Heart right ventricle (tissue), 16 donors: Measurements from ENCODE around the gene GADD45B. TPM values are rescaled to one million over a fixed set of nuclear protein-coding genes. Genes with fewer than 3 reads are reported as not detected.
"Not testable (repeated sequence)": the region's sequence is repeated elsewhere in the genome, so short reads cannot be mapped to it uniquely, and the experiment has no call there.

ENCODE experiments used
- ATAC-seq, 8 donors: fragments of 200-7000 bp; cut with Tn5 transposase; one replicate each; pipeline ENCODE4 v1.9.1; 2020; ENCODE audit warnings: mild to moderate bottlenecking in 8 of 8, moderate library complexity in 8 of 8, moderate number of reproducible peaks in 1 of 8
- DNase-seq, 2 donors: peaks; one replicate each; pipeline ENCODE4 v3.0.0-alpha.2; 2020
- H3K27ac ChIP-seq, 10 donors: fragments of 200-600 bp; sonication (generic) in 2 of 10; one replicate each; pipeline versions ENCODE4 v1.5.0 to v1.8.0; 2020 to 2022; ENCODE audit warnings: mild to moderate bottlenecking in 3 of 10
- H3K27me3 ChIP-seq, 7 donors: fragments of 200-600 bp; one replicate each; pipeline ENCODE4 v1.8.0; 2021 to 2022; ENCODE audit warnings: mild to moderate bottlenecking in 2 of 7
- H3K36me3 ChIP-seq, 9 donors: fragments of 200-600 bp; sonication (generic) in 1 of 9; one replicate each; pipeline versions ENCODE4 v1.5.0 to v1.8.0; 2020 to 2022; ENCODE audit warnings: mild to moderate bottlenecking in 2 of 9
- H3K4me1 ChIP-seq, 9 donors: fragments of 200-600 bp; sonication (generic) in 1 of 9; one replicate each; pipeline versions ENCODE4 v1.5.0 to v1.8.0; 2020 to 2022; ENCODE audit warnings: mild to moderate bottlenecking in 4 of 9
- H3K4me3 ChIP-seq, 10 donors: fragments of 200-600 bp; sonication (generic) in 2 of 10; one replicate each; pipeline versions ENCODE4 v1.5.0 to v1.8.0; 2020 to 2022; ENCODE audit warnings: mild to moderate bottlenecking in 7 of 10, moderate library complexity in 2 of 10
- H3K9me3 ChIP-seq, 11 donors: fragments of 200-600 bp in 10 of 11; sonication (generic) in 2 of 11; one replicate each; pipeline versions ENCODE4 v1.5.0 to v1.8.0; 2013 to 2022; ENCODE audit warnings: mild to moderate bottlenecking in 2 of 11, control low read depth in 1 of 11, moderate library complexity in 1 of 11
- CTCF ChIP-seq, 9 donors: fragments of 200-600 bp; sonication (generic) in 2 of 9; IDR thresholded peaks; one replicate each; pipeline versions ENCODE4 v1.5.0 to v1.8.0; 2021 to 2022; ENCODE audit warnings: antibody characterized with exemption in 9 of 9, mild to moderate bottlenecking in 5 of 9, moderate library complexity in 1 of 9
- WGBS, 2 donors: extraction: QIAGEN DNeasy Blood & Tissue Kit; methylation state at CpG; one replicate each; pipeline ENCODE4 v1.1.7; 2013; ENCODE audit warnings: inconsistent platforms in 1 of 2; 5-methylcytosine and 5-hydroxymethylcytosine counted together
- intact Hi-C, 10 donors: fragments of 100-400 bp; cut with DNase I; formaldehyde crosslinking; loops; one replicate each; pipeline versions ENCODE4 v1.11.1 to v1.14.2; 2022
- polyA plus RNA-seq, 2 donors: library from polyadenylated mRNA; stranded (reverse); fragments of 200-250 nt; gene quantifications; one replicate each; pipeline ENCODE4 v1.2.3, GENCODE V29; 2013
- total RNA-seq, 10 donors: library from RNA; stranded (reverse); fragmentation: NEBNext Ultra II Directional in 3 of 10; extraction: Animal tissue kit (Norgen Biotek cat#: 25700) in 3 of 10; gene quantifications; one replicate each; pipeline versions ENCODE4 v1.2.1 to v1.2.4, GENCODE V29; 2021 to 2023
- donor health status: Arrhythmogenic right ventricular cardiomyopathy.
- donor health status: ischemic (EF 13 %, LVEDD 7.1; RV severe dilation, severe dysfunction).
- donor health status: healthy with polysubstance abuse.
- donor health status: DM: no; HTN: yes; CAD: no.
- donor health status: DM: no; HTN: no; CAD: no.
- donor health status: ischemic (EF 25% LVEDD 6.9; RV normal size, moderate dysfunction).
- donor health status: ischemic (EF 25% LVEDD 5.7; RV mildly dilated, moderate dysfunction).
- donor health status: healthy.
- donor health status: DM: yes; HTN: yes; CAD: no.
- donor health status: Ischemic cardiomyopathy.
- donor health status: ischemic (EF 35%, LVEDD 5.7; RV mildly dilated, moderate dysfunction).
- donor health status: nonischemic (EF 11% LVEDD 7.7; RV severe dilation, severe dysfunction).
- donor health status: DM: yes; HTN: yes; CAD: no.
- donor health status: PGD.
- donor health status: ischemic (EF 29% LVEDD 5.4; RV normal size, mild dysfunction).
- donor health status: nonischemic (EF 23%, LVEDD 6.1; RV moderate dilation, normal function).

GADD45B gene
- total and polyA plus RNA-seq, 12 donors, result 19.6 to 297 (median 37.8) TPM

- no peaks in the 10 kb centered on the region for H3K36me3 ChIP-seq
- intact Hi-C loops, result loop anchor here in 1 of 10 donors (10.0 kb wide), 1 partner anchor 290 kb away; no protein-coding TSS in a partner anchor
- peaks cover 2 to 22% (median 18%) of the 10 kb centered on the region in 9 donors for H3K4me1 ChIP-seq
- WGBS, 2 donors, result 61 to 73% methylated on average over 5 of the region's 5 CpGs
- no peak for TF ChIP-seq CTCF (IDR thresholded peaks at IDR 0.05)
- ATAC-seq (no peak), DNase-seq (no peak)
- H3K4me3 ChIP-seq, result no peak overlapping the region
- H3K9me3 ChIP-seq, result no peaks in the 10 kb centered on the region
- no peaks in the 10 kb centered on the region for H3K27me3 ChIP-seq
- H3K27ac ChIP-seq, result no peak overlapping the region
Observed at GRCh38 chr19:2464389-2464788, 11.5 kb upstream of the GADD45B start.

GRCh38 chr19:2468596-2468995, 7.3 kb upstream of the GADD45B start:
- DNase-seq (no peak), ATAC-seq (no peak)
- Histone ChIP-seq H3K27me3 (no peaks in the 10 kb centered on the region), H3K9me3 (no peaks in the 10 kb centered on the region), H3K4me1 (peaks cover 0 to 5% (median 0%) of the 10 kb centered on the region in 9 donors), H3K27ac (no peak overlapping the region), H3K4me3 (no peak overlapping the region), H3K36me3 (no peaks in the 10 kb centered on the region)
- 74 to 76% methylated on average over 12 of the region's 12 CpGs for WGBS, 2 donors
- intact Hi-C loops, result loop anchor here in 1 of 10 donors (10.0 kb wide), 1 partner anchor 286 kb away; no protein-coding TSS in a partner anchor
- TF ChIP-seq CTCF (IDR thresholded peaks at IDR 0.05), result no peak

- intact Hi-C loops, result loop anchor here in 1 of 10 donors (10.0 kb wide), 1 partner anchor 285 kb away; no protein-coding TSS in a partner anchor
- ATAC-seq (peak in 2 of 8 donors; percentile 27 to 63), DNase-seq (no peak)
- TF ChIP-seq CTCF (IDR thresholded peaks at IDR 0.05), result no peak
- no peaks in the 10 kb centered on the region for H3K9me3 ChIP-seq
- H3K4me3 ChIP-seq, result no peak overlapping the region
- H3K27me3 ChIP-seq, result no peaks in the 10 kb centered on the region
- H3K36me3 ChIP-seq, result no peaks in the 10 kb centered on the region
- H3K27ac ChIP-seq, result no peak overlapping the region
- 43 to 60% methylated on average over 23 of the region's 23 CpGs for WGBS, 2 donors
- peaks cover 0 to 8% (median 0%) of the 10 kb centered on the region in 9 donors for H3K4me1 ChIP-seq
Observed at GRCh38 chr19:2469102-2469914, 6.6 kb upstream of the GADD45B start.

- DNase-seq, H3K27me3 ChIP-seq, H3K36me3 ChIP-seq, H3K4me3 ChIP-seq, H3K27ac ChIP-seq, ATAC-seq, H3K9me3 ChIP-seq: not testable (repeated sequence)
- 88 to 89% methylated on average over 8 of the region's 8 CpGs for WGBS, 2 donors
- intact Hi-C loops, result loop anchor here in 4 of 10 donors (5.0 to 10.0 kb wide), 4 partner anchors 105 to 285 kb away; no protein-coding TSS in a partner anchor
- H3K4me1 ChIP-seq, result peaks cover 0 to 14% (median 3%) of the 10 kb centered on the region in 9 donors
Observed at GRCh38 chr19:2469915-2470200, 6.1 kb upstream of the GADD45B start.
